ENCODE results near the gene NPAS3.

Gene NPAS3

GRCh38 chr14:33680873-33681272 lies 742.2 kb downstream of the NPAS3 start:
- no peak for TF ChIP-seq CTCF (conservative IDR thresholded peaks at IDR 0.05; ENCODE audit: control insufficient read depth, insufficient read depth, low read depth, low read length)
- no peak overlapping the region for H3K4me3 ChIP-seq (ENCODE audit: control insufficient read depth, low read depth, low read length)
- DNase-seq (ENCODE audit: low read depth) = no peak

- no peak for TF ChIP-seq CTCF (conservative IDR thresholded peaks at IDR 0.05; ENCODE audit: control insufficient read depth, insufficient read depth, low read depth, low read length)
- peak; percentile 98 for DNase-seq (ENCODE audit: low read depth)
- H3K4me3 ChIP-seq (ENCODE audit: control insufficient read depth, low read depth, low read length) = no peak overlapping the region
Measured at GRCh38 chr14:33682760-33683159, 744.1 kb downstream of the NPAS3 start.

- TF ChIP-seq CTCF (conservative IDR thresholded peaks at IDR 0.05; ENCODE audit: control insufficient read depth, insufficient read depth, low read depth, low read length) = no peak
Measured at GRCh38 chr14:33685026-33685425, 746.3 kb downstream of the NPAS3 start.

GRCh38 chr14:33685698-33686097 lies 747.0 kb downstream of the NPAS3 start:
- no peak for TF ChIP-seq CTCF (conservative IDR thresholded peaks at IDR 0.05; ENCODE audit: control insufficient read depth, insufficient read depth, low read depth, low read length)
- no peak for DNase-seq (ENCODE audit: low read depth)
- H3K4me3 ChIP-seq (ENCODE audit: control insufficient read depth, low read depth, low read length) = no peak overlapping the region

More at GRCh38 chr14:33685026-33685425, 746.3 kb downstream of the NPAS3 start:
- DNase-seq (ENCODE audit: low read depth) = no peak
- H3K4me3 ChIP-seq (ENCODE audit: control insufficient read depth, low read depth, low read length) = no peak overlapping the region

- no peak for TF ChIP-seq CTCF (conservative IDR thresholded peaks at IDR 0.05; ENCODE audit: control insufficient read depth, insufficient read depth, low read depth, low read length)
- DNase-seq (ENCODE audit: low read depth) = peak; percentile 91
- no peak overlapping the region for H3K4me3 ChIP-seq (ENCODE audit: control insufficient read depth, low read depth, low read length)
Measured at GRCh38 chr14:33686218-33686617, 747.5 kb downstream of the NPAS3 start.

- DNase-seq (ENCODE audit: low read depth) = no peak
- no peak overlapping the region for H3K4me3 ChIP-seq (ENCODE audit: control insufficient read depth, low read depth, low read length)
- TF ChIP-seq CTCF (conservative IDR thresholded peaks at IDR 0.05; ENCODE audit: control insufficient read depth, insufficient read depth, low read depth, low read length) = no peak
Measured at GRCh38 chr14:33686856-33687255, 748.2 kb downstream of the NPAS3 start.

- no peak for TF ChIP-seq CTCF (conservative IDR thresholded peaks at IDR 0.05; ENCODE audit: control insufficient read depth, insufficient read depth, low read depth, low read length)
Measured at GRCh38 chr14:33689680-33690079, 751.0 kb downstream of the NPAS3 start.

More at GRCh38 chr14:33689680-33690079, 751.0 kb downstream of the NPAS3 start:
- DNase-seq (ENCODE audit: low read depth) = no peak
- H3K4me3 ChIP-seq (ENCODE audit: control insufficient read depth, low read depth, low read length) = no peak overlapping the region

All from fibroblast of mammary gland (primary cell).